CD4-positive, alpha-beta T cell treated with Interleukin-15 for 4 hours (primary cell): ENCODE results near the gene DAZAP2.
A peak's percentile ranks its signal among the peaks of the same experiment; 100 is the strongest.
"Not testable (repeated sequence)": the region's sequence is repeated elsewhere in the genome, so short reads cannot be mapped to it uniquely, and the experiment has no call there.

Experiments
- DNase-seq: peaks from one replicate; pipeline ENCODE4 v3.0.0-alpha.2; 2020; ENCODE audit warnings: low spot score

The DAZAP2 gene

GRCh38 chr12:51247523-51248206, 9.0 kb downstream of the DAZAP2 start:
- DNase-seq = no peak

- DNase-seq = no peak
Observed at GRCh38 chr12:51253276-51253675, 14.7 kb downstream of the DAZAP2 start.

GRCh38 chr12:51254536-51254935, 15.9 kb downstream of the DAZAP2 start:
- DNase-seq = no peak

DNA sequence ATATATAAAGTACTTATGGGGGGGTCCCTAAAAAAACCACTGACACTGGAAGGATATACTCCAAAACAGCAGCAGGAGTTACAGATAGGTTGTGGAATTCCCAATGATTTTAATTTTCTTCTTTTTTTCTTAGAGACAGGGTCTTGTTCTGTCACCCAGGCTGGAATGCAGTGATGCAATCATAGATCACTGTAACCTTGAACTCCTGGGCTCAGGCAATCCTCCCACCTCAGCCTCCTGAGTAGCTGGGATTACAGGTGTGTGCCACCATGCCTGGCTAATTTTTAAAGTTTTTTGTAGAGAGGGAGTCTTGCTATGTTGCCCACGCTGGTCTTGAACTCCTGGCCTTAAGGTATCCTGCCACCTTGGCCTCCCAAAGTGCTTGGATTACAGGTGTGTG, 21.0 kb downstream of the DAZAP2 start:
- not testable (repeated sequence) for DNase-seq

DNA sequence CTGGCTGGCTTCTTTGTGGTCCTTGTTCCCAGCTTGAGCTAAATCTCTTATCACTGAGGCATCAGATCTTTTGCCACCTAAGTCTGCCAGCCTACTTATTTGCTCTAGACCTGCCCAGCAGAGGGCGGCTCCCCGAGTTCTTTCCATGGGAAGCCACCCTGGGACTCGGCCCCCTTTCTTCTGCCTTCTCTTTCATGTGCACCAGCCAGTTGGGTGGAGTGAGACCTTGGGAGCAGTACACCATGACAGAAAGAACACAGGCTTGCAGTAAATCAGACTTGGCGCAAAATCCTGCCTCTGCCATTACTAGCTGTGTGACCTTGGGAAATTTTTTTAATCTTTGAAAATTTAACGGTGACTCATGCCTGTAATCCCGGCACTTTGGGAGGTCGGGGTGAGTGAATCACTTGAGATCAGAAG, 24.1 kb downstream of the DAZAP2 start:
- DNase-seq = peak; percentile 29

DNA sequence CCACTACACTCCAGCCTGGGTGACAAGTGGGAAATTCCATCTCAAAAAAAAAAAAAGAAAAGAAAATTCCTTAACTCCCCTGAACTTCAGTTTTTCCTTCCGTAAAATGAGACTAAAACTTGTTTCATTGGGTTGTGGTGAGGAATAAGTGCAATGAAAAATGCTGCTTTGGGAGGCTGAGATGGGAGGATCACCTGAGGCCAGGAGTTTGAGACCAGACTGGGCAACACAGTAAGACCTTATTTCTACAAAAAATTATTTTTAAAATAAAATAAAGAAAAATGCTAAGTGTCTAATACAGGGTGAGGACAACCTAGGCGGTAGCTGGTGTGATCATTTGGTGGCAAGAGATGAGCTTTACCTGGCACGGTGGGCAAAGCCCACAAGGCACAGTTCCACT, 24.7 kb downstream of the DAZAP2 start:
- no peak for DNase-seq

DNA sequence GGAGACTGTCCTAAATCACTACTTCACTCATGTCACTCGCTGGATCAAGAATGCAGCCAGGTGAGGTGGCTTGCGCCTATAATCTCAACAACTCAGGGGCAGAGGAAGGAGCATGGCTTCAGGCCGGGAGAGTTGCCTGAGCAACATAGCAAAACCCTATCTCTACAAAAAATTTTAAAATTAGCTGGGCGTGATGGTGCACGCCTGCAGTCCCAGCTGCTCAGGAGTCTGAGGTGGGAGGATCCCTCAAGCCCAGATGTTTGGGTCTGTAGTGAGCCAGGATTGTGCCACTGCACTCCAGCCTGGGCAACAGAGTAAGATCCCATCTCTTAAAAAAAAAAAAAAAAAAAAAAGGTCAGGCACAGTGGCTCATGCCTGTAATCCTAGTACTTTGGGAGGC, 25.7 kb downstream of the DAZAP2 start:
- no peak for DNase-seq

DNA sequence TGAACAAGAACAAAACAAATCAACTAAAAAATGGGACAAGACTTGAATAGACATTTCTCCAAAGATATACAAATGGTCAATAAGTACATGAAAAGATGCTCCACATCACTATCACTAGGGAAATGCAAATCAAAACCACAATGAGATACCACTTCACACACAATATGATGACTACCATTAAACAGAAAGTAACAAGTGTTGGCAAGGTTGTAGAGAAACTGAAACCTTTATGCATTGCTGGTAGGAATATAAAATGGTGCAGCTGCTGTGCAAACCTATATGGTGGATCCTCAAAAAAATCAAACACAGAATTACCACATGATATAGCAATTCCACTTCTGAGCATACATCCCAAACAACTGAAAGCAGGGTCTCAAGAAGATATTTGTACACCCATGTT, 26.4 kb downstream of the DAZAP2 start:
- peak; percentile 40 for DNase-seq

- DNase-seq = peak; percentile 57
Observed at GRCh38 chr12:51269174-51270066, 30.8 kb downstream of the DAZAP2 start.

DNA sequence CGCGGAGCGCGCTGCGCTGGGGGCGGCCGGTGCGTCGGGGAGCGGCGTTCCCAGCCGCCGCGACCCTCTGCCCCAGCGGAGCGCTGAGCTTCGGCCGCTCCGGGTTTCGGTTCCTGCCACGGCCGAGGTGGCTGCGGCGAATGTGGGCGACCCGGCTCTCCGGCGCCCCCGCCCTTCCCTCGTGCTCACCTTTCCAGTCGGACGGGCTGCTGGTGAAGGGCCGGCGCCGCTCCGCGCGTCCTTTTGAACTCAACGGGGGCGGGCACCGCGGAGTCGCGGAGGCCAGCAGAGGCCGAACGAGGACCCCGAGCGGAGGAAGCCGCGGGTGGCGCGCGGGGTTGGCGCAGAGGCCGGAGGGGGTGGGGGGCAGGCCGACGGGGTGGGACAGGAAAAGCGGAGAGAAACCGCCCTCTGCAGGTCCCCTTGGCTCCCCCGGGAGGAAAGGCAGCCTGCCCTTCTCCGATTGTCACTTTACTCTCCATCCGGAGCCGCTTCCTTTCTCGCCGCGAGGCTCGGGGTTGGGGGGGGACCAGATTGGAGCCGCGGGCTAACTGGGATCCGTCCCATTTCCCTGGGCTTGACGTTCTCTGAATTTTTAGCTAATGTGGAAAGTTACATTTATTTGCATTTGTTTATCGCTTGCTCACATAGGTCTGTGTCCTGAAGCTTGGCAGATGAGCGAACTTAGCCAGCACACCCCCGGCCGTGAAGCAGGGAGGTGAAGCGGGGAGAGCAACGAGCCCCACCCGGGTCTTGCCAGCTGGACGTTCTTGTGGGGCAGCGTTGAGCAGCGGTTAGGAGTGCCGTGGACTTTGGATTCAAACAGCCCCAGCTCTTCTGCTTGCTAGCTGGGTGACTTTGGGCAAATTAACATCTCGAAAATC, 31.7 kb downstream of the DAZAP2 start, which contains the start of gene SMAGP:
SMAGP (minus strand) TSS at position 349 of the 884 bp plus-strand sequence. CDS start 1,137 bp downstream, outside the sequence.
- DNase-seq = peak; percentile 32

GRCh38 chr12:51270951-51271518, 32.4 kb downstream of the DAZAP2 start:
- no peak for DNase-seq

DNA sequence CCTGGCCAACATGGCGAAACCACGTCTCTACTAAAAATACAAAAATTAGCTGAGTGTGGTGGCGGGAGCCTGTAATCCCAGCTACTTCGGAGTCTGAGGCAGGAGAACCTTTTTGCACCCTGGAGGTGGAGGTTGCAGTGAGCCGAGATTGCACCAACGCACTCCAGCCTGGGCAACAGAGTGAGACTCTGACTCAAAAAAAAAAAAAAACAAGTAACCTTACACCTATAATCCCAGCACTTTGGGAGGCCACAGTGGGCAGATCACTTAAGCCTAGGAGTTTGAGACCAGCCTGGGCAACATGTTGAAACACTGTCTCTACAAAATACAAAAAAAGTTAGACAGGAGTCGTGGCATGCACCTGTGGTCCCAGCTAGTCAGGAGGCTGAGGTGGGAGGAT, 34.2 kb downstream of the DAZAP2 start:
- DNase-seq = not testable (repeated sequence)

- DNase-seq = no peak
Observed at GRCh38 chr12:51275088-51275487, 36.5 kb downstream of the DAZAP2 start.

DNA sequence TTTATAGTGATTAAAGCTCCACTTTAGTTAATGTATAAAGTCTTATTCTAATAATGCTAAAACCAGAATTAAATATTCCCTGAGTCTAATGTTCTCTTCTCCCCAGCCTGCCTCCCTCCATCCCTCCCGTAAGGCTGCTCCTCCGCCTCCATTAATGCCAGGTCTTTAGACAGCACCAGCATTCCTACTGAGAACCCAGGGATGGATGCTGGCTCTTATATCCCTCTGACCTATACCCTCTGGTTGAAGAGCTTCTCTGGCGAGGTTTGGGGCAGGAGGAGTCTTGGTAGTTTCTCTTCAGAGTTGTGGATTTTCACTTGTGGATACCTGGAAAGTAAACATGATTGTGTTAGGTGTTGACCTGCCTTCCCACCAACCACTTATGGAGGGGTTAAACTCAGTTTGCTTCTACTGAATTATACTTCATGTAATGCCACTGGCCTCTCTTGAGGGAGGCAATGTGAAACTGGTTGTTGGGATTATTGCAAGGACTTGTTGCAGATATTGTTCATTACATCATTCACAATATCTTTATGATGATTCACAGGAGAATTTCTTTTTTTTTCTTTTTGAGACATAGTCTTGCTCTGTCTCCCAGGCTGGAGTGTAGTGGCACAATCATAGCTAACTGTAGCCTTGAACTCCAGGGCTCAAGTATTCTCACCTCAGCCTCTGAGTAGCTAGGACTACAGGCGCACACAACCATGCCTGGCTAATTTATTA, 42.7 kb downstream of the DAZAP2 start:
- no peak for DNase-seq

DNA sequence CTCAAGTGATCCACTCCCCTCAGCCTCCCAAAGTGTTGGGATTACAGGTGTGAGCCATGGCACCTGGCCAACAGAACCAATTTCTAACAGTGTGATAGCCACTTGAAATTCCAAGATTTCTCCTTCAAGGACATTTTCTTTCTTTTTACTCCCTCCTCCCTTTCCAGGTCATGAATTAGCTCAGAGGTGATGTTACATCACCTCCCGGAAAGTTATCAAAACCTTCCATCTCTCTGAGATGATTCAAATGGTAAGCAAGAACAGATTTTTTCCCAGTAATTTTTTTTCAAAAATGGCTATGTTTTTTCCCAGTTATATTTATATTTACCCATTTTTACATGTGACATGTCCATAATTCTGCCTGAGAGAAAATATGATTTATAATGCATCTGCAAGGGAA, 47.2 kb downstream of the DAZAP2 start:
- DNase-seq = no peak

GRCh38 chr12:51291603-51292513, 53.2 kb downstream of the DAZAP2 start:
- DNase-seq = not testable (repeated sequence)
